ENCODE results near the gene MTNR1A.

- TF ChIP-seq CTCF (IDR thresholded peaks at IDR 0.05) (no peak), POLR2A (IDR thresholded peaks at IDR 0.05) (no peak)
These were observed 26.1 kb upstream of the MTNR1A start for GRCh38 chr4:186581421-186581820.
